HG02610 (cell line): ENCODE data around the gene NAB1.
"Not testable (repeated sequence)": the region's sequence is repeated elsewhere in the genome, so short reads cannot be mapped to it uniquely, and the experiment has no call there.

ENCODE experiments used
- ATAC-seq: cut with Tn5 transposase; IDR thresholded peaks from one replicate; pipeline ENCODE4 v1.9.1; 2021; ENCODE audit warnings: mild to moderate bottlenecking, moderate library complexity; ENCODE audit not compliant: unreplicated experiment

The NAB1 gene

GRCh38 chr2:190649035-190649797 lies at the start of gene NAB1:
NAB1 (plus strand) TSS chr2:190649083; CDS start chr2:190659177, 10,094 bp downstream.
- peak; percentile 38 for ATAC-seq

- ATAC-seq, result no peak
Measured at GRCh38 chr2:190599546-190600220, 49.2 kb upstream of the NAB1 start.

GRCh38 chr2:190600293-190601103 lies 48.4 kb upstream of the NAB1 start:
- no peak for ATAC-seq

- no peak for ATAC-seq
Measured at GRCh38 chr2:190603374-190603773, 45.5 kb upstream of the NAB1 start.

- no peak for ATAC-seq
Measured at GRCh38 chr2:190607014-190607597, 41.8 kb upstream of the NAB1 start.

GRCh38 chr2:190607657-190608357 lies 41.1 kb upstream of the NAB1 start:
- no peak for ATAC-seq

- ATAC-seq, result not testable (repeated sequence)
Measured at GRCh38 chr2:190608863-190609262, 40.0 kb upstream of the NAB1 start.

GRCh38 chr2:190609397-190609796 lies 39.5 kb upstream of the NAB1 start:
- ATAC-seq, result not testable (repeated sequence)

GRCh38 chr2:190610528-190610927 lies 38.4 kb upstream of the NAB1 start:
- ATAC-seq, result not testable (repeated sequence)

- no peak for ATAC-seq
Measured at GRCh38 chr2:190615555-190616200, 33.2 kb upstream of the NAB1 start.

GRCh38 chr2:190618030-190618429 lies 30.9 kb upstream of the NAB1 start:
- no peak for ATAC-seq

GRCh38 chr2:190625691-190626090 lies 23.2 kb upstream of the NAB1 start:
- ATAC-seq, result no peak

GRCh38 chr2:190626641-190627210 lies 22.2 kb upstream of the NAB1 start:
- no peak for ATAC-seq

- peak; percentile 89 for ATAC-seq
Measured at GRCh38 chr2:190627448-190628412, 21.2 kb upstream of the NAB1 start.

- no peak for ATAC-seq
Measured at GRCh38 chr2:190628591-190629319, 20.1 kb upstream of the NAB1 start.

GRCh38 chr2:190634381-190634780 lies 14.5 kb upstream of the NAB1 start:
- no peak for ATAC-seq

GRCh38 chr2:190635781-190636180 lies 13.1 kb upstream of the NAB1 start:
- ATAC-seq, result no peak

GRCh38 chr2:190636361-190636760 lies 12.5 kb upstream of the NAB1 start:
- no peak for ATAC-seq
